ENCODE data around the gene DMRT1.

DNA sequence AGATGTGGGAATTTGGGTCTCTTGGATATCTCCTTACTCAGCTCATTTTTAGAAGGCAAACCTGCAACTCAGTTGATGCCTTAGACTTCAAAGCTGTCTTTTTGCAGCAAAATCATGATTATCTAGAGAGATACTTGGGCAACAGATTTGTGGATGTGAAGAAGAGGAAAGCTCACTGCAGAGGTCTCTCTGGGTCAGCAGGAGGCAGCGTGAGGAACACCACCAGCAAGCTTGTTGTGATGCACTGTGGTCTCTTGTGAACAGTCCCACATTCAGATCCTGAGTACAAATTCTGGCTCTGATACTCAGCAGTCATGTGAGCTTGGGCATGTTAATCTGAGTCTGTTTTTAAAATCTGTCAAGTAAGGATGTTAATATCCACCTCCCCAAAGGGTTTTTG lies 108.6 kb downstream of the DMRT1 start:
- TF ChIP-seq, protein P1, sequence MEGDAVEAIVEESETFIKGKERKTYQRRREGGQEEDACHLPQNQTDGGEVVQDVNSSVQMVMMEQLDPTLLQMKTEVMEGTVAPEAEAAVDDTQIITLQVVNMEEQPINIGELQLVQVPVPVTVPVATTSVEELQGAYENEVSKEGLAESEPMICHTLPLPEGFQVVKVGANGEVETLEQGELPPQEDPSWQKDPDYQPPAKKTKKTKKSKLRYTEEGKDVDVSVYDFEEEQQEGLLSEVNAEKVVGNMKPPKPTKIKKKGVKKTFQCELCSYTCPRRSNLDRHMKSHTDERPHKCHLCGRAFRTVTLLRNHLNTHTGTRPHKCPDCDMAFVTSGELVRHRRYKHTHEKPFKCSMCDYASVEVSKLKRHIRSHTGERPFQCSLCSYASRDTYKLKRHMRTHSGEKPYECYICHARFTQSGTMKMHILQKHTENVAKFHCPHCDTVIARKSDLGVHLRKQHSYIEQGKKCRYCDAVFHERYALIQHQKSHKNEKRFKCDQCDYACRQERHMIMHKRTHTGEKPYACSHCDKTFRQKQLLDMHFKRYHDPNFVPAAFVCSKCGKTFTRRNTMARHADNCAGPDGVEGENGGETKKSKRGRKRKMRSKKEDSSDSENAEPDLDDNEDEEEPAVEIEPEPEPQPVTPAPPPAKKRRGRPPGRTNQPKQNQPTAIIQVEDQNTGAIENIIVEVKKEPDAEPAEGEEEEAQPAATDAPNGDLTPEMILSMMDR (IDR thresholded peaks at IDR 0.05): no peak
- TF ChIP-seq POLR2A (IDR thresholded peaks at IDR 0.05): no peak
- no peak for TF ChIP-seq EP300 (IDR thresholded peaks at IDR 0.05)
